ENCODE data around the gene PCSK9.
A peak's percentile ranks its signal among the peaks of the same experiment; 100 is the strongest.

PCSK9 gene

GRCh38 chr1:54994355-54994990 lies 44.9 kb upstream of the PCSK9 start:
- no peak for DNase-seq (ENCODE audit: low read depth)
- TF ChIP-seq MYC (IDR thresholded peaks at IDR 0.05; ENCODE audit: low read depth, low read length) = no peak
- TF ChIP-seq CTCF (IDR thresholded peaks at IDR 0.05; ENCODE audit: low read depth, low read length) = no peak
- TF ChIP-seq MAX (IDR thresholded peaks at IDR 0.05; ENCODE audit: low read depth, low read length) = no peak
- no peak for TF ChIP-seq POLR2A (IDR thresholded peaks at IDR 0.05; ENCODE audit: extremely low read depth, insufficient read length)
- H3K4me3 ChIP-seq (ENCODE audit: low read depth, low read length) = no peak overlapping the region

GRCh38 chr1:54995013-54995760 lies 44.2 kb upstream of the PCSK9 start:
- H3K4me3 ChIP-seq (ENCODE audit: low read depth, low read length) = no peak overlapping the region
- TF ChIP-seq MAX (IDR thresholded peaks at IDR 0.05; ENCODE audit: low read depth, low read length) = no peak
- no peak for TF ChIP-seq MYC (IDR thresholded peaks at IDR 0.05; ENCODE audit: low read depth, low read length)
- TF ChIP-seq POLR2A (IDR thresholded peaks at IDR 0.05; ENCODE audit: extremely low read depth, insufficient read length) = no peak
- TF ChIP-seq CTCF (IDR thresholded peaks at IDR 0.05; ENCODE audit: low read depth, low read length) = no peak
- DNase-seq (ENCODE audit: low read depth) = no peak

- H3K4me3 ChIP-seq (ENCODE audit: low read depth, low read length) = no peak overlapping the region
- TF ChIP-seq CTCF (IDR thresholded peaks at IDR 0.05; ENCODE audit: low read depth, low read length) (no peak), MYC (IDR thresholded peaks at IDR 0.05; ENCODE audit: low read depth, low read length) (no peak)
- peak; percentile 21 for DNase-seq (ENCODE audit: low read depth)
Observed at GRCh38 chr1:54995835-54996234, 43.5 kb upstream of the PCSK9 start.

GRCh38 chr1:54996359-54996868 lies 42.9 kb upstream of the PCSK9 start:
- TF ChIP-seq MYC (IDR thresholded peaks at IDR 0.05; ENCODE audit: low read depth, low read length) (peak; percentile 34; the same call in 1 of the 2 replicates), MAX (IDR thresholded peaks at IDR 0.05; ENCODE audit: low read depth, low read length) (peak; percentile 51), CTCF (IDR thresholded peaks at IDR 0.05; ENCODE audit: low read depth, low read length) (peak; percentile 62), POLR2A (IDR thresholded peaks at IDR 0.05; ENCODE audit: extremely low read depth, insufficient read length) (no peak)
- DNase-seq (ENCODE audit: low read depth) = peak; percentile 77
- no peak overlapping the region for H3K4me3 ChIP-seq (ENCODE audit: low read depth, low read length)

GRCh38 chr1:54996869-54997710 lies 42.3 kb upstream of the PCSK9 start:
- no peak for TF ChIP-seq CTCF (IDR thresholded peaks at IDR 0.05; ENCODE audit: low read depth, low read length)
- no peak for TF ChIP-seq MAX (IDR thresholded peaks at IDR 0.05; ENCODE audit: low read depth, low read length)
- TF ChIP-seq POLR2A (IDR thresholded peaks at IDR 0.05; ENCODE audit: extremely low read depth, insufficient read length) = no peak
- no peak for TF ChIP-seq MYC (IDR thresholded peaks at IDR 0.05; ENCODE audit: low read depth, low read length)
- H3K4me3 ChIP-seq (ENCODE audit: low read depth, low read length) = no peak overlapping the region
- DNase-seq (ENCODE audit: low read depth) = peak; percentile 23

Measured in NB4 (cell line).